IMR-90 (cell line): ENCODE data around the gene STAP1. TPM values are rescaled to one million over a fixed set of nuclear protein-coding genes. Genes with fewer than 3 reads are reported as not detected.

Experiments used
- ATAC-seq: fragments of 200-7000 bp; cut with Tn5 transposase; 2 replicates; pipeline ENCODE4 v1.9.1; 2020; ENCODE audit warnings: low read depth, mild to moderate bottlenecking, moderate library complexity
- BruUV-seq: library from RNA; stranded (reverse); fragments of 400-500 nt; replicated peaks from 2 replicates; lab custom pipeline; 2021; lab: Mats Ljungman, UMichigan
- CTCF ChIA-PET: fragments of 300-600 bp; formaldehyde crosslinking; extraction: SDS; loops from one replicate; lab custom pipeline; 2021; ENCODE audit warnings: antibody characterized with exemption; lab: Yijun Ruan, JAX
- POLR2A ChIA-PET: fragments of 300-600 bp; sonication (Branson Sonifier 250); formaldehyde crosslinking; loops from one replicate; lab custom pipeline; 2022; ENCODE audit warnings: antibody characterized with exemption; ENCODE audit not compliant: unreplicated experiment; lab: Charles Lee
- DNase-seq: peaks from one replicate; pipeline ENCODE4 v3.0.0; 2013
- H2AFZ ChIP-seq: replicated peaks from 2 replicates; pipeline ENCODE3; 2013; ENCODE audit warnings: low read length, mild to moderate bottlenecking; ENCODE audit not compliant: poor library complexity
- H2AK5ac ChIP-seq: 2 replicates; pipeline ENCODE4 v1.6.1; 2013; ENCODE audit warnings: low read depth, low read length, inconsistent platforms
- H2AK9ac ChIP-seq: replicated peaks from 2 replicates; pipeline ENCODE3; 2013; ENCODE audit warnings: mild to moderate bottlenecking, low read depth, low read length, moderate library complexity; ENCODE audit not compliant: poor library complexity
- H2BK120ac ChIP-seq: 2 replicates; pipeline ENCODE4 v1.6.1; 2013; ENCODE audit warnings: low read depth, low read length, inconsistent platforms
- H2BK15ac ChIP-seq: 3 replicates; pipeline ENCODE4 v1.6.1; 2013; ENCODE audit warnings: low read depth, low read length, inconsistent platforms
- H2BK20ac ChIP-seq: 2 replicates; pipeline ENCODE4 v1.6.1; 2013; ENCODE audit warnings: low read depth, mild to moderate bottlenecking, inconsistent platforms, low read length, moderate library complexity
- H2BK5ac ChIP-seq: 2 replicates; pipeline ENCODE4 v1.6.1; 2013; ENCODE audit warnings: mild to moderate bottlenecking, low read depth, low read length, inconsistent platforms; ENCODE audit not compliant: poor library complexity, severe bottlenecking
- H3K14ac ChIP-seq: replicated peaks from 2 replicates; pipeline ENCODE4 v1.6.1; 2013; ENCODE audit warnings: low read depth, low read length, inconsistent platforms
- H3K18ac ChIP-seq: 2 replicates; pipeline ENCODE4 v1.6.1; 2013; ENCODE audit warnings: low read depth, low read length, control low read depth
- H3K23ac ChIP-seq: 2 replicates; pipeline ENCODE4 v1.6.1; 2013; ENCODE audit warnings: low read depth, low read length, inconsistent platforms
- H3K27ac ChIP-seq: 2 replicates; pipeline ENCODE4 v1.5.1; 2013; ENCODE audit warnings: mild to moderate bottlenecking, control low read depth, low read length; ENCODE audit not compliant: insufficient read depth
- H3K27me3 ChIP-seq: 2 replicates; pipeline ENCODE4 v1.6.1; 2013; ENCODE audit warnings: low read length; ENCODE audit not compliant: control insufficient read depth, insufficient read depth
- H3K36me3 ChIP-seq: 2 replicates; pipeline ENCODE4 v1.6.1; 2013; ENCODE audit warnings: low read length, mixed read lengths; ENCODE audit not compliant: control insufficient read depth, insufficient read depth
- H3K4ac ChIP-seq: 2 replicates; pipeline ENCODE4 v1.6.1; 2013; ENCODE audit warnings: low read depth, low read length, inconsistent platforms
- H3K4me1 ChIP-seq: 2 replicates; pipeline ENCODE4 v1.6.1; 2013; ENCODE audit warnings: low read length, mixed read lengths; ENCODE audit not compliant: control insufficient read depth, insufficient read depth
- H3K4me2 ChIP-seq: 2 replicates; pipeline ENCODE4 v1.6.1; 2013; ENCODE audit warnings: low read depth, mild to moderate bottlenecking, control low read depth, low read length, moderate library complexity
- H3K4me3 ChIP-seq: 2 replicates; pipeline ENCODE4 v1.5.1; 2013; ENCODE audit warnings: low read depth, mild to moderate bottlenecking, control low read depth, low read length, moderate library complexity; ENCODE audit not compliant: insufficient read depth
- H3K56ac ChIP-seq: 2 replicates; pipeline ENCODE4 v1.6.1; 2013; ENCODE audit warnings: low read length, inconsistent platforms; ENCODE audit not compliant: insufficient read depth; ENCODE audit errors: extremely low read depth
- H3K79me1 ChIP-seq, 2 experiments: 2 replicates each; pipeline ENCODE4 v1.6.1; 2013; ENCODE audit warnings: low read length in 2 of 2, inconsistent platforms in 1 of 2, low read depth in 1 of 2
- H3K9ac ChIP-seq: 2 replicates; pipeline ENCODE4 v1.6.1; 2013; ENCODE audit warnings: low read depth, low read length, control low read depth
- H3K9me1 ChIP-seq: 2 replicates; pipeline ENCODE4 v1.6.1; 2013; ENCODE audit warnings: low read length, inconsistent platforms; ENCODE audit not compliant: insufficient read depth
- H3K9me3 ChIP-seq: 2 replicates; pipeline ENCODE4 v1.6.1; 2013; ENCODE audit warnings: low read length; ENCODE audit not compliant: control insufficient read depth, insufficient read depth
- H4K20me1 ChIP-seq: 2 replicates; pipeline ENCODE4 v1.6.1; 2013; ENCODE audit warnings: low read length, inconsistent platforms; ENCODE audit not compliant: insufficient read depth
- H4K5ac ChIP-seq: 2 replicates; pipeline ENCODE4 v1.6.1; 2013; ENCODE audit warnings: mild to moderate bottlenecking, low read depth, low read length, control low read depth
- H4K8ac ChIP-seq, 2 experiments: 2 replicates each; pipeline ENCODE4 v1.6.1; 2013; ENCODE audit warnings: low read depth in 2 of 2, low read length in 2 of 2, control low read depth in 1 of 2, inconsistent platforms in 1 of 2
- H4K91ac ChIP-seq: 2 replicates; pipeline ENCODE4 v1.6.1; 2013; ENCODE audit warnings: low read depth, low read length, inconsistent platforms; ENCODE audit not compliant: insufficient read depth
- BHLHE40 ChIP-seq: fragments of 150-350 bp; IDR thresholded peaks from 2 replicates; pipeline ENCODE4 v1.6.1; 2016; ENCODE audit warnings: mild to moderate bottlenecking, low read depth, low read length
- CEBPB ChIP-seq: IDR thresholded peaks from 2 replicates; pipeline ENCODE4 v1.6.1; 2012; ENCODE audit warnings: low read depth, low read length, improper control_type of control experiment
- CHD1 ChIP-seq: IDR thresholded peaks from 2 replicates; pipeline ENCODE4 v1.6.1; 2012; ENCODE audit warnings: low read depth, low read length, improper control_type of control experiment
- CTCF ChIP-seq: conservative IDR thresholded peaks from 2 replicates; pipeline ENCODE4 v1.5.1; 2012; ENCODE audit warnings: mild to moderate bottlenecking, low read depth, low read length, improper control_type of control experiment
- ELK1 ChIP-seq: fragments of 150-350 bp; IDR thresholded peaks from 2 replicates; pipeline ENCODE4 v1.6.1; 2016; ENCODE audit warnings: low read depth, mild to moderate bottlenecking, low read length, moderate library complexity, borderline replicate concordance
- FOS ChIP-seq: fragments of 150-350 bp; IDR thresholded peaks from 2 replicates; pipeline ENCODE4 v1.6.1; 2016; ENCODE audit warnings: low read depth, low read length
- MAFK ChIP-seq: IDR thresholded peaks from 2 replicates; pipeline ENCODE4 v1.6.1; 2012; ENCODE audit warnings: low read depth, low read length, improper control_type of control experiment
- MXI1 ChIP-seq: IDR thresholded peaks from 2 replicates; pipeline ENCODE4 v1.6.1; 2012; ENCODE audit warnings: low read depth, mild to moderate bottlenecking, low read length, moderate library complexity, borderline replicate concordance
- NFE2L2 ChIP-seq: fragments of 150-350 bp; IDR thresholded peaks from 2 replicates; pipeline ENCODE4 v1.6.1; 2016; ENCODE audit warnings: low read depth, mild to moderate bottlenecking, low read length
- POLR2A ChIP-seq: IDR thresholded peaks from 2 replicates; pipeline ENCODE4 v1.6.1; 2012; ENCODE audit warnings: mild to moderate bottlenecking, low read depth, low read length
- RAD21 ChIP-seq: IDR thresholded peaks from 2 replicates; pipeline ENCODE4 v1.6.1; 2012; ENCODE audit warnings: low read length, improper control_type of control experiment
- RCOR1 ChIP-seq: IDR thresholded peaks from 2 replicates; pipeline ENCODE4 v1.6.1; 2012; ENCODE audit warnings: mild to moderate bottlenecking, low read length, improper control_type of control experiment; ENCODE audit not compliant: insufficient replicate concordance
- RFX5 ChIP-seq: IDR thresholded peaks from 2 replicates; pipeline ENCODE4 v1.8.0; 2012; ENCODE audit warnings: low read depth, mild to moderate bottlenecking, low read length, moderate library complexity
- SMC3 ChIP-seq: fragments of 150-350 bp; IDR thresholded peaks from 2 replicates; pipeline ENCODE4 v1.6.1; 2016; ENCODE audit warnings: low read depth, mild to moderate bottlenecking, antibody characterized with exemption, low read length, moderate library complexity
- USF2 ChIP-seq: fragments of 150-350 bp; IDR thresholded peaks from 2 replicates; pipeline ENCODE4 v1.6.1; 2017; ENCODE audit warnings: mild to moderate bottlenecking, antibody characterized with exemption, low read length, low read depth
- WGBS, 2 experiments: methylation state at CpG; one replicate each; pipeline versions ENCODE4 v1.1.5 to v1.1.7; 2013; ENCODE audit warnings: missing lambda C conversion rate in 2 of 2; ENCODE audit not compliant: insufficient read length in 1 of 2; ENCODE audit errors: extremely low coverage in 2 of 2; 5-methylcytosine and 5-hydroxymethylcytosine counted together
- dilution Hi-C: fragments of 300-500 bp; cut with HindIII; formaldehyde crosslinking; loops from one replicate; pipeline ENCODE4 v1.14.3; 2018; ENCODE audit warnings: low sequenced_read_pairs; ENCODE audit not compliant: unreplicated experiment
- in situ Hi-C: fragments of 300-500 bp; cut with MboI; formaldehyde crosslinking; loops from 3 replicates; pipeline ENCODE4 v1.14.3; 2019; ENCODE audit warnings: low sequenced_read_pairs, inconsistent platforms, mixed read lengths
- intact Hi-C: fragments of 100-400 bp; cut with micrococcal nuclease; formaldehyde crosslinking; loops from 2 replicates; pipeline ENCODE4 v1.10.0; 2022
- polyA plus RNA-seq, 3 experiments: library from polyadenylated mRNA; depleted of rRNA; stranded (reverse); fragments of >200 nt; gene quantifications; 2 replicates each; pipeline ENCODE4 v1.2.3, GENCODE V29; 2012; ENCODE audit warnings: low replicate concordance in 1 of 3
- total RNA-seq: library from RNA; depleted of rRNA; stranded (reverse); fragments of >200 nt; gene quantifications from 2 replicates; pipeline ENCODE4 v1.2.3, GENCODE V29; 2012

The STAP1 gene
- total and polyA plus RNA-seq, 2 of the 4 experiments (the other 2 are of a cell fraction) = not detected

GRCh38 chr4:67522851-67523671 lies 35.5 kb upstream of the STAP1 start:
- Histone ChIP-seq H2BK20ac (no peak overlapping the region), H4K5ac (no peak overlapping the region), H2AK5ac (no peak overlapping the region), H3K4me3 (no peak overlapping the region), H4K91ac (no peak overlapping the region), H3K4me1 (peaks cover 4% of the 10 kb centered on the region; the same call in 1 of the 2 replicates), H3K36me3 (peaks cover 7% of the 10 kb centered on the region), H3K23ac (no peak overlapping the region), H3K27ac (no peak overlapping the region), H4K8ac (no peak overlapping the region), H3K9me1 (no peaks in the 10 kb centered on the region; the same call in 1 of the 2 replicates), H3K4me2 (no peak overlapping the region), H3K56ac (no peak overlapping the region), H2BK15ac (no peak overlapping the region), H2BK5ac (no peak overlapping the region), H3K4ac (no peak overlapping the region), H3K18ac (no peak overlapping the region), H2AFZ (no peak overlapping the region), H2BK120ac (no peak overlapping the region), H3K79me1 (peaks cover 15 to 23% of the 10 kb centered on the region in 2 experiments), H3K14ac (no peak overlapping the region), H2AK9ac (no peak overlapping the region), H4K20me1 (no peaks in the 10 kb centered on the region), H3K9ac (no peak overlapping the region), H3K9me3 (no peaks in the 10 kb centered on the region), H3K27me3 (no peaks in the 10 kb centered on the region)
- no TSS peak for BruUV-seq
- POLR2A ChIA-PET = no interaction called here
- intact Hi-C loops = no loop called here
- TF ChIP-seq FOS = no peak
- no peak for TF ChIP-seq SMC3
- TF ChIP-seq ELK1 = no peak
- TF ChIP-seq CTCF = no peak
- no peak for TF ChIP-seq RFX5
- no peak for TF ChIP-seq MAFK
- TF ChIP-seq CHD1 = no peak
- no peak for TF ChIP-seq MXI1
- no peak for TF ChIP-seq RCOR1
- TF ChIP-seq POLR2A = no peak
- TF ChIP-seq BHLHE40 = no peak
- TF ChIP-seq RAD21 = no peak
- TF ChIP-seq USF2 = no peak
- TF ChIP-seq NFE2L2 = no peak
- no peak for TF ChIP-seq CEBPB
- ATAC-seq = peak; percentile 62
- dilution Hi-C loops = no loop called here
- in situ Hi-C loops = no loop called here
- CTCF ChIA-PET = no interaction called here
- no CpG with 5 or more reads among the region's 10 CpGs for WGBS, 2 experiments
- DNase-seq = peak; percentile 71
